GM12864 (cell line): ENCODE measurements around the gene AGXT2.

Source experiments
- DNase-seq: peaks from one replicate; pipeline ENCODE4 v3.0.0-alpha.2; 2011; ENCODE audit warnings: low read depth
- H3K4me3 ChIP-seq: 2 replicates; pipeline ENCODE4 v1.5.1; 2011; ENCODE audit warnings: mild to moderate bottlenecking, low read depth, low read length, control low read depth
- TF ChIP-seq, protein P1 (sequence below): IDR thresholded peaks from 2 replicates; pipeline ENCODE4 v1.5.1; 2011; ENCODE audit warnings: low read depth, mild to moderate bottlenecking, moderate library complexity, low read length, control low read depth, inconsistent platforms; ENCODE audit errors: missing control alignments

Gene AGXT2

GRCh38 chr5:34996261-34996660 lies 51.5 kb downstream of the AGXT2 start:
- TF ChIP-seq, protein P1, sequence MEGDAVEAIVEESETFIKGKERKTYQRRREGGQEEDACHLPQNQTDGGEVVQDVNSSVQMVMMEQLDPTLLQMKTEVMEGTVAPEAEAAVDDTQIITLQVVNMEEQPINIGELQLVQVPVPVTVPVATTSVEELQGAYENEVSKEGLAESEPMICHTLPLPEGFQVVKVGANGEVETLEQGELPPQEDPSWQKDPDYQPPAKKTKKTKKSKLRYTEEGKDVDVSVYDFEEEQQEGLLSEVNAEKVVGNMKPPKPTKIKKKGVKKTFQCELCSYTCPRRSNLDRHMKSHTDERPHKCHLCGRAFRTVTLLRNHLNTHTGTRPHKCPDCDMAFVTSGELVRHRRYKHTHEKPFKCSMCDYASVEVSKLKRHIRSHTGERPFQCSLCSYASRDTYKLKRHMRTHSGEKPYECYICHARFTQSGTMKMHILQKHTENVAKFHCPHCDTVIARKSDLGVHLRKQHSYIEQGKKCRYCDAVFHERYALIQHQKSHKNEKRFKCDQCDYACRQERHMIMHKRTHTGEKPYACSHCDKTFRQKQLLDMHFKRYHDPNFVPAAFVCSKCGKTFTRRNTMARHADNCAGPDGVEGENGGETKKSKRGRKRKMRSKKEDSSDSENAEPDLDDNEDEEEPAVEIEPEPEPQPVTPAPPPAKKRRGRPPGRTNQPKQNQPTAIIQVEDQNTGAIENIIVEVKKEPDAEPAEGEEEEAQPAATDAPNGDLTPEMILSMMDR: no peak
- DNase-seq: no peak
- H3K4me3 ChIP-seq: no peak overlapping the region

- TF ChIP-seq, protein P1: no peak
- no peak overlapping the region for H3K4me3 ChIP-seq
- no peak for DNase-seq
Observed at GRCh38 chr5:34993951-34994350, 53.8 kb downstream of the AGXT2 start.

GRCh38 chr5:34991486-34992238 lies 56.1 kb downstream of the AGXT2 start:
- TF ChIP-seq, protein P1: no peak
- H3K4me3 ChIP-seq: no peak overlapping the region
- no peak for DNase-seq

DNA sequence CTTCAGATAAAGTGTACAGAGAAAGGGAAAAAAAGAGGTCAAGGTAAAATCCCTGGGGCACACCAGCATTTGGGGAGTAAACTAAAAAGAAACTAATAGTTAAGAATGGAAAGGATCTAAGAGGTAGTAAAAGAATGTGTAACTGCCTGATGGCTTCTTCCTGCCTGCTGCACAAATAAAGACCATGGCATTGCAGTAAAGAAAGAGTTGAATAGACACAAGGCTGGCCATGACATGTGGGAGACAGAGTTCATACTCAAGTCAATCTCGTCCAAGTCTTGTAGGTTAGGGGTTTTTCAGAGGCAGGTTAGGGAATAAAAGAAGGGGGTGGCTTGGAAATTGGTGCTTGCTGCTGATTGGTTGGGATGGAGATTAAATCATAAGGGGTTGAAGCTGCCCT lies 60.8 kb downstream of the AGXT2 start:
- TF ChIP-seq, protein P1: no peak
- H3K4me3 ChIP-seq: no peak overlapping the region
- no peak for DNase-seq

DNA sequence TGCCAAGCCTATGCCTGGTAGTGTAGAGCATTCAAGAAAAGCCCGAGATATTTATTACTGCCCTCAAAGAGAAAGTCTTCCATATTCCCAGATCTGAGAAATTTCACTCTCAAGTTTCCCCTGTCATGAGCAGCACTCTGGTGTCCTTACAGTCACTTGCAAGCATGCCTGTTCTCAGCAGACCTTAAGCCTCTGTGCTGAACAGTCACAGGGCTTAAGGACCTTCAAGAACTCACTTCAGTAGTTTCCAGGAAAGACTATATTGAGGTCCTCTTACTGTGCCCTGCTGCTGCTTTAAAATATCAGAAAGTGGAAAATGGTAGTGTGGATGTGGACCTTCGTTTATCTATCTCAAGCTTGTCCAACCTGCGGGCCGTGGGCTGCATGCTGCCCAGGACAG lies 64.9 kb downstream of the AGXT2 start:
- TF ChIP-seq, protein P1: no peak
- no peak for DNase-seq
- H3K4me3 ChIP-seq: no peak overlapping the region

- DNase-seq: no peak
- TF ChIP-seq, protein P1: no peak
- H3K4me3 ChIP-seq: no peak overlapping the region
Observed at GRCh38 chr5:34978681-34979080, 69.1 kb downstream of the AGXT2 start.

GRCh38 chr5:34977934-34978613 lies 69.7 kb downstream of the AGXT2 start:
- TF ChIP-seq, protein P1: no peak
- no peak for DNase-seq

More at GRCh38 chr5:34977934-34978613, 69.7 kb downstream of the AGXT2 start:
- H3K4me3 ChIP-seq: no peak overlapping the region
